ENCODE data around the gene WAC. TPM values are rescaled to one million over a fixed set of nuclear protein-coding genes. Genes with fewer than 3 reads are reported as not detected.

WAC gene
- polyA plus RNA-seq, 1 of the 3 experiments (the other 2 are of a cell fraction) = 31.1 TPM

DNA sequence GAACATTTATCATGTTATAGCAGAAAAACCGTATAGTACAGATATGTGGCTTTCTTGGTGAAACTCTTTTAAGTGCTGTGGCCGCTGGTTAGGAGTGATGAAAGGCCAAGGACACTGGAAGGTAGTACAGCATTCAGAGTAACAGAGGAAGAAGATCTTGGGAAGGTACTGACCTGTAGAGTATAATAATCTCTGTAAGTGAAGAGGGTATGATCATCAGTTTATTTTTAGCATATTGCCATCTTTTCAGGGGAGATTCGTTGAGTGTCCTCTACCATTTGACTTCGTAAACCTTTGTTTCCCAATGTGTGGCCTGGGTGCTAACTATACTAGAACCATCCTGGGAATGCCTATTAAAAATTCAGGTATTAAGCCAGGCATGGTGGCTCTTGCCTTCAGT lies 44.6 kb downstream of the WAC start (continued):
- TF ChIP-seq, protein P1, sequence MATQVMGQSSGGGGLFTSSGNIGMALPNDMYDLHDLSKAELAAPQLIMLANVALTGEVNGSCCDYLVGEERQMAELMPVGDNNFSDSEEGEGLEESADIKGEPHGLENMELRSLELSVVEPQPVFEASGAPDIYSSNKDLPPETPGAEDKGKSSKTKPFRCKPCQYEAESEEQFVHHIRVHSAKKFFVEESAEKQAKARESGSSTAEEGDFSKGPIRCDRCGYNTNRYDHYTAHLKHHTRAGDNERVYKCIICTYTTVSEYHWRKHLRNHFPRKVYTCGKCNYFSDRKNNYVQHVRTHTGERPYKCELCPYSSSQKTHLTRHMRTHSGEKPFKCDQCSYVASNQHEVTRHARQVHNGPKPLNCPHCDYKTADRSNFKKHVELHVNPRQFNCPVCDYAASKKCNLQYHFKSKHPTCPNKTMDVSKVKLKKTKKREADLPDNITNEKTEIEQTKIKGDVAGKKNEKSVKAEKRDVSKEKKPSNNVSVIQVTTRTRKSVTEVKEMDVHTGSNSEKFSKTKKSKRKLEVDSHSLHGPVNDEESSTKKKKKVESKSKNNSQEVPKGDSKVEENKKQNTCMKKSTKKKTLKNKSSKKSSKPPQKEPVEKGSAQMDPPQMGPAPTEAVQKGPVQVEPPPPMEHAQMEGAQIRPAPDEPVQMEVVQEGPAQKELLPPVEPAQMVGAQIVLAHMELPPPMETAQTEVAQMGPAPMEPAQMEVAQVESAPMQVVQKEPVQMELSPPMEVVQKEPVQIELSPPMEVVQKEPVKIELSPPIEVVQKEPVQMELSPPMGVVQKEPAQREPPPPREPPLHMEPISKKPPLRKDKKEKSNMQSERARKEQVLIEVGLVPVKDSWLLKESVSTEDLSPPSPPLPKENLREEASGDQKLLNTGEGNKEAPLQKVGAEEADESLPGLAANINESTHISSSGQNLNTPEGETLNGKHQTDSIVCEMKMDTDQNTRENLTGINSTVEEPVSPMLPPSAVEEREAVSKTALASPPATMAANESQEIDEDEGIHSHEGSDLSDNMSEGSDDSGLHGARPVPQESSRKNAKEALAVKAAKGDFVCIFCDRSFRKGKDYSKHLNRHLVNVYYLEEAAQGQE (IDR thresholded peaks at IDR 0.05; ENCODE audit: low read depth, low read length) = no peak
- TF ChIP-seq RXRA (IDR thresholded peaks at IDR 0.05; ENCODE audit: borderline replicate concordance, low read depth) (no peak), RAD21 (IDR thresholded peaks at IDR 0.05; ENCODE audit: low read length) (no peak), YY1 (IDR thresholded peaks at IDR 0.05; ENCODE audit: low read depth) (no peak), GABPA (IDR thresholded peaks at IDR 0.05; ENCODE audit: low read depth) (no peak), TEAD4 (IDR thresholded peaks at IDR 0.05; ENCODE audit: borderline replicate concordance, insufficient read depth) (no peak), TCF12 (IDR thresholded peaks at IDR 0.05) (no peak), FOXJ3 (CRISPR knock-in tag; IDR thresholded peaks at IDR 0.05) (no peak), EZH2phosphoT487 (IDR thresholded peaks at IDR 0.05; ENCODE audit: borderline replicate concordance, low read depth) (no peak), CHD2 (IDR thresholded peaks at IDR 0.05; ENCODE audit: low read length, partially characterized antibody) (no peak)

DNA sequence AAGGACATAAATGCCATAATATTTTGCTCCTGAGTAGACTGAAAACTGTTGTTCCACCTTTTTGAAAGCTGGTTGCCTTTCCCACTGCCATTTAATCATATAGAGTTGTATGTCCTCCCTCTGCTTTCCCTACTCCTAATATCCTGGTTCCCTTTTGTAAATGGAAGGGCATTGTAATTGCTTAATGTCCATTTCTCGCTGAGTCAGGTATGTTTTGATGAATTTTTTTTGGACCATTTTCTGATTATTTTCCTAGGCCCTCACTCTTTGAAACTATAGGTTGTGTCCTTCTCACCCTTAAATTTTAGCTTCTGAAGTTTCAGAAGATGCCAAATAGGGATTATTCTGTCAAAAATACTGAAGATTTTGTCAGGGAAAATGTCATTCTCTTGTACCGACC lies 45.5 kb downstream of the WAC start:
- H3K4me2 ChIP-seq = no peak overlapping the region
- peaks cover 100% of the 10 kb centered on the region for H4K20me1 ChIP-seq (ENCODE audit: insufficient read depth)
- CTCF ChIA-PET = interaction anchor here (0.8 to 1.8 kb wide), 3 partner anchors 8 to 726 kb away, joined by 3 to 5 read pairs (median 3); no protein-coding TSS in a partner anchor
- H3K9me2 ChIP-seq = no peaks in the 10 kb centered on the region
- H3K36me3 ChIP-seq (replicated peaks in 1 of 2; ENCODE audit: control insufficient read depth in 1 of 2, insufficient read depth in 2 of 2, low read length in 1 of 2) = peaks cover 44 to 50% of the 10 kb centered on the region in 2 experiments
- no peak overlapping the region for H3K9ac ChIP-seq
- no peaks in the 10 kb centered on the region for H3K4me1 ChIP-seq (ENCODE audit: control insufficient read depth in 1 of 2, insufficient read depth in 2 of 2, low read depth in 1 of 2, low read length in 1 of 2)
- H3K4me3 ChIP-seq (ENCODE audit: low read depth in 2 of 2, low read length in 1 of 2) = no peak overlapping the region
- peaks cover 100% of the 10 kb centered on the region for H3K79me2 ChIP-seq (ENCODE audit: insufficient read depth)
- DNase-seq = no peak
- 95% methylated on average over 2 of the region's 2 CpGs for WGBS (ENCODE audit: low lambda C conversion rate)
- no peaks in the 10 kb centered on the region for H3K9me3 ChIP-seq
- POLR2A ChIA-PET = no interaction called here
- no peak overlapping the region for H3K27ac ChIP-seq (ENCODE audit: low read depth in 2 of 2, low read length in 1 of 2)
- H3K27me3 ChIP-seq (ENCODE audit: insufficient read depth) = no peaks in the 10 kb centered on the region
- no peak for TF ChIP-seq GABPA (IDR thresholded peaks at IDR 0.05; ENCODE audit: low read depth)
- no peak for TF ChIP-seq JUND (IDR thresholded peaks at IDR 0.05)
- TF ChIP-seq, protein P2, sequence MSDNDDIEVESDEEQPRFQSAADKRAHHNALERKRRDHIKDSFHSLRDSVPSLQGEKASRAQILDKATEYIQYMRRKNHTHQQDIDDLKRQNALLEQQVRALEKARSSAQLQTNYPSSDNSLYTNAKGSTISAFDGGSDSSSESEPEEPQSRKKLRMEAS (IDR thresholded peaks at IDR 0.05; ENCODE audit: low read depth) = no peak
- TF ChIP-seq NRF1 (IDR thresholded peaks at IDR 0.05; ENCODE audit: low read depth, low read length) = no peak
- TF ChIP-seq FOXM1 (IDR thresholded peaks at IDR 0.05; ENCODE audit: low read depth) = no peak
- no peak for TF ChIP-seq FOXJ3 (CRISPR knock-in tag; IDR thresholded peaks at IDR 0.05)
- no peak for TF ChIP-seq MXI1 (IDR thresholded peaks at IDR 0.05; ENCODE audit: low read depth, low read length)
- H3F3A ChIP-seq (replicated peaks; ENCODE audit: insufficient read depth) = no peaks in the 10 kb centered on the region
- no peak overlapping the region for H2AFZ ChIP-seq (ENCODE audit: low read depth)

All from SK-N-SH (cell line).